NT2/D1 (cell line): ENCODE data around the gene RXFP3.

ENCODE experiments used
- SUZ12 ChIP-seq: IDR thresholded peaks from 2 replicates; pipeline ENCODE4 v1.6.1; 2011; ENCODE audit not compliant: insufficient read length, insufficient read depth; ENCODE audit errors: extremely low read depth
- YY1 ChIP-seq: IDR thresholded peaks from 2 replicates; pipeline ENCODE4 v1.6.1; 2011; ENCODE audit not compliant: insufficient read length, insufficient read depth
- ZNF274 ChIP-seq: IDR thresholded peaks from 2 replicates; pipeline ENCODE4 v1.6.1; 2011; ENCODE audit warnings: mild to moderate bottlenecking, low read depth, low read length

- no peak for TF ChIP-seq YY1
- no peak for TF ChIP-seq ZNF274
- TF ChIP-seq SUZ12: no peak
Measured at GRCh38 chr5:33936381-33937016, at the start of gene RXFP3.
